Middle frontal gyrus (tissue), 1 donor: ENCODE results near the gene AP1S1.
"Not testable (repeated sequence)": the region's sequence is repeated elsewhere in the genome, so short reads cannot be mapped to it uniquely, and the experiment has no call there.

Experiments
- DNase-seq: peaks from one replicate; pipeline ENCODE4 v3.0.0-alpha.2; 2015; ENCODE audit warnings: low spot score; ENCODE audit errors: extremely low spot score

The AP1S1 gene

GRCh38 chr7:101200862-101201599 lies 46.8 kb downstream of the AP1S1 start, which contains the start of gene MOGAT3:
Gene MOGAT3, minus strand, starts transcription at chr7:101201036. Its CDS starts 182 bp downstream, at chr7:101200854.
- DNase-seq = no peak

GRCh38 chr7:101201695-101202602 lies 47.7 kb downstream of the AP1S1 start:
- DNase-seq = no peak

GRCh38 chr7:101202603-101202918 lies 48.3 kb downstream of the AP1S1 start:
- DNase-seq = no peak

- DNase-seq = not testable (repeated sequence)
These were observed 49.8 kb downstream of the AP1S1 start for GRCh38 chr7:101203740-101204738.

GRCh38 chr7:101205901-101206664 lies 51.8 kb downstream of the AP1S1 start:
- DNase-seq = no peak

GRCh38 chr7:101206665-101207042 lies 52.4 kb downstream of the AP1S1 start:
- no peak for DNase-seq

- DNase-seq = no peak
These were observed 53.2 kb downstream of the AP1S1 start for GRCh38 chr7:101207459-101207858.

- DNase-seq = no peak
These were observed 54.5 kb downstream of the AP1S1 start for GRCh38 chr7:101208794-101209193.

GRCh38 chr7:101210143-101210542 lies 55.9 kb downstream of the AP1S1 start:
- DNase-seq = no peak
